ENCODE measurements around the gene RPAIN. TPM values are rescaled to one million over a fixed set of nuclear protein-coding genes. Genes with fewer than 3 reads are reported as not detected.

RPAIN gene
- total and polyA plus RNA-seq, 2 experiments from 2014 or later = 69.7 to 115 TPM

DNA sequence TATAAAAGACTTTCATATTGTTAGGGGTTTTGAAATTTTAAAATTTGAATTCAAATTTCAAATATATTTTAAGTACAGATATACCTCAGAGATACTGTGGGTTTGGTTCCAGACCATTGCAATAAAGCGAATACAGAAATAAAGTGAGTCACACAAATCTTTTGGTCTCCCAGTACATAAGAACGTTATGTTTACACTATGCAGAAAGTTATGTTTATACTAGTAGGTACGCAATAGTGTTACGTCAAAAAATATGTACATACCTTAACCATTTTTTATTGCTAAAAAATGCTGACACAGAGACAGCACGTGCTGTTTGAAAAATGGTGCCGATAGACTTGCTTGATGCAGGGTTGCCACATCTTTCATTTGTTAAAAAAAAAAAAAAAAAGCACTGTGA is 20.2 kb upstream of the RPAIN start:
- H3K27me3 ChIP-seq (ENCODE audit: insufficient read depth) = no peaks in the 10 kb centered on the region
- no peak overlapping the region for H2AFZ ChIP-seq
- Mint-ChIP-seq H3K4me1 (no peaks in the 10 kb centered on the region), H3K9me3 (no peaks in the 10 kb centered on the region), H3K36me3 (ENCODE audit: low read depth) (peaks cover 72% of the 10 kb centered on the region), H3K27ac (no peak overlapping the region), H3K4me3 (no peak overlapping the region), H3K27me3 (ENCODE audit: insufficient read depth, low read depth, poor library complexity) (peaks cover 1% of the 10 kb centered on the region)
- H3K4me2 ChIP-seq = no peak overlapping the region
- no peak for TF ChIP-seq CREB1 (CRISPR knock-in tag; IDR thresholded peaks at IDR 0.05; ENCODE audit: low read depth)
- TF ChIP-seq ZNF114 (CRISPR knock-in tag; IDR thresholded peaks at IDR 0.05) = no peak
- TF ChIP-seq, protein P1, sequence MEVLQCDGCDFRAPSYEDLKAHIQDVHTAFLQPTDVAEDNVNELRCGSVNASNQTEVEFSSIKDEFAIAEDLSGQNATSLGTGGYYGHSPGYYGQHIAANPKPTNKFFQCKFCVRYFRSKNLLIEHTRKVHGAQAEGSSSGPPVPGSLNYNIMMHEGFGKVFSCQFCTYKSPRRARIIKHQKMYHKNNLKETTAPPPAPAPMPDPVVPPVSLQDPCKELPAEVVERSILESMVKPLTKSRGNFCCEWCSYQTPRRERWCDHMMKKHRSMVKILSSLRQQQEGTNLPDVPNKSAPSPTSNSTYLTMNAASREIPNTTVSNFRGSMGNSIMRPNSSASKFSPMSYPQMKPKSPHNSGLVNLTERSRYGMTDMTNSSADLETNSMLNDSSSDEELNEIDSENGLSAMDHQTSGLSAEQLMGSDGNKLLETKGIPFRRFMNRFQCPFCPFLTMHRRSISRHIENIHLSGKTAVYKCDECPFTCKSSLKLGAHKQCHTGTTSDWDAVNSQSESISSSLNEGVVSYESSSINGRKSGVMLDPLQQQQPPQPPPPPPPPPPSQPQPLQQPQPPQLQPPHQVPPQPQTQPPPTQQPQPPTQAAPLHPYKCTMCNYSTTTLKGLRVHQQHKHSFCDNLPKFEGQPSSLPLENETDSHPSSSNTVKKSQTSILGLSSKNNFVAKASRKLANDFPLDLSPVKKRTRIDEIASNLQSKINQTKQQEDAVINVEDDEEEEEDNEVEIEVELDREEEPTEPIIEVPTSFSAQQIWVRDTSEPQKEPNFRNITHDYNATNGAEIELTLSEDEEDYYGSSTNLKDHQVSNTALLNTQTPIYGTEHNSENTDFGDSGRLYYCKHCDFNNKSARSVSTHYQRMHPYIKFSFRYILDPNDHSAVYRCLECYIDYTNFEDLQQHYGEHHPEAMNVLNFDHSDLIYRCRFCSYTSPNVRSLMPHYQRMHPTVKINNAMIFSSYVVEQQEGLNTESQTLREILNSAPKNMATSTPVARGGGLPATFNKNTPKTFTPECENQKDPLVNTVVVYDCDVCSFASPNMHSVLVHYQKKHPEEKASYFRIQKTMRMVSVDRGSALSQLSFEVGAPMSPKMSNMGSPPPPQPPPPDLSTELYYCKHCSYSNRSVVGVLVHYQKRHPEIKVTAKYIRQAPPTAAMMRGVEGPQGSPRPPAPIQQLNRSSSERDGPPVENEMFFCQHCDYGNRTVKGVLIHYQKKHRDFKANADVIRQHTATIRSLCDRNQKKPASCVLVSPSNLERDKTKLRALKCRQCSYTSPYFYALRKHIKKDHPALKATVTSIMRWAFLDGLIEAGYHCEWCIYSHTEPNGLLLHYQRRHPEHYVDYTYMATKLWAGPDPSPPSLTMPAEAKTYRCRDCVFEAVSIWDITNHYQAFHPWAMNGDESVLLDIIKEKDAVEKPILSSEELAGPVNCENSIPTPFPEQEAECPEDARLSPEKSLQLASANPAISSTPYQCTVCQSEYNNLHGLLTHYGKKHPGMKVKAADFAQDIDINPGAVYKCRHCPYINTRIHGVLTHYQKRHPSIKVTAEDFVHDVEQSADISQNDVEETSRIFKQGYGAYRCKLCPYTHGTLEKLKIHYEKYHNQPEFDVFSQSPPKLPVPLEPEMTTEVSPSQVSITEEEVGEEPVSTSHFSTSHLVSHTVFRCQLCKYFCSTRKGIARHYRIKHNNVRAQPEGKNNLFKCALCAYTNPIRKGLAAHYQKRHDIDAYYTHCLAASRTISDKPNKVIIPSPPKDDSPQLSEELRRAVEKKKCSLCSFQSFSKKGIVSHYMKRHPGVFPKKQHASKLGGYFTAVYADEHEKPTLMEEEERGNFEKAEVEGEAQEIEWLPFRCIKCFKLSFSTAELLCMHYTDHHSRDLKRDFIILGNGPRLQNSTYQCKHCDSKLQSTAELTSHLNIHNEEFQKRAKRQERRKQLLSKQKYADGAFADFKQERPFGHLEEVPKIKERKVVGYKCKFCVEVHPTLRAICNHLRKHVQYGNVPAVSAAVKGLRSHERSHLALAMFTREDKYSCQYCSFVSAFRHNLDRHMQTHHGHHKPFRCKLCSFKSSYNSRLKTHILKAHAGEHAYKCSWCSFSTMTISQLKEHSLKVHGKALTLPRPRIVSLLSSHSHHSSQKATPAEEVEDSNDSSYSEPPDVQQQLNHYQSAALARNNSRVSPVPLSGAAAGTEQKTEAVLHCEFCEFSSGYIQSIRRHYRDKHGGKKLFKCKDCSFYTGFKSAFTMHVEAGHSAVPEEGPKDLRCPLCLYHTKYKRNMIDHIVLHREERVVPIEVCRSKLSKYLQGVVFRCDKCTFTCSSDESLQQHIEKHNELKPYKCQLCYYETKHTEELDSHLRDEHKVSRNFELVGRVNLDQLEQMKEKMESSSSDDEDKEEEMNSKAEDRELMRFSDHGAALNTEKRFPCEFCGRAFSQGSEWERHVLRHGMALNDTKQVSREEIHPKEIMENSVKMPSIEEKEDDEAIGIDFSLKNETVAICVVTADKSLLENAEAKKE (CRISPR knock-in tag; IDR thresholded peaks at IDR 0.05) = no peak
- TF ChIP-seq, protein P2, sequence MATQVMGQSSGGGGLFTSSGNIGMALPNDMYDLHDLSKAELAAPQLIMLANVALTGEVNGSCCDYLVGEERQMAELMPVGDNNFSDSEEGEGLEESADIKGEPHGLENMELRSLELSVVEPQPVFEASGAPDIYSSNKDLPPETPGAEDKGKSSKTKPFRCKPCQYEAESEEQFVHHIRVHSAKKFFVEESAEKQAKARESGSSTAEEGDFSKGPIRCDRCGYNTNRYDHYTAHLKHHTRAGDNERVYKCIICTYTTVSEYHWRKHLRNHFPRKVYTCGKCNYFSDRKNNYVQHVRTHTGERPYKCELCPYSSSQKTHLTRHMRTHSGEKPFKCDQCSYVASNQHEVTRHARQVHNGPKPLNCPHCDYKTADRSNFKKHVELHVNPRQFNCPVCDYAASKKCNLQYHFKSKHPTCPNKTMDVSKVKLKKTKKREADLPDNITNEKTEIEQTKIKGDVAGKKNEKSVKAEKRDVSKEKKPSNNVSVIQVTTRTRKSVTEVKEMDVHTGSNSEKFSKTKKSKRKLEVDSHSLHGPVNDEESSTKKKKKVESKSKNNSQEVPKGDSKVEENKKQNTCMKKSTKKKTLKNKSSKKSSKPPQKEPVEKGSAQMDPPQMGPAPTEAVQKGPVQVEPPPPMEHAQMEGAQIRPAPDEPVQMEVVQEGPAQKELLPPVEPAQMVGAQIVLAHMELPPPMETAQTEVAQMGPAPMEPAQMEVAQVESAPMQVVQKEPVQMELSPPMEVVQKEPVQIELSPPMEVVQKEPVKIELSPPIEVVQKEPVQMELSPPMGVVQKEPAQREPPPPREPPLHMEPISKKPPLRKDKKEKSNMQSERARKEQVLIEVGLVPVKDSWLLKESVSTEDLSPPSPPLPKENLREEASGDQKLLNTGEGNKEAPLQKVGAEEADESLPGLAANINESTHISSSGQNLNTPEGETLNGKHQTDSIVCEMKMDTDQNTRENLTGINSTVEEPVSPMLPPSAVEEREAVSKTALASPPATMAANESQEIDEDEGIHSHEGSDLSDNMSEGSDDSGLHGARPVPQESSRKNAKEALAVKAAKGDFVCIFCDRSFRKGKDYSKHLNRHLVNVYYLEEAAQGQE (IDR thresholded peaks at IDR 0.05; ENCODE audit: unreplicated experiment) = no peak
- no peak for TF ChIP-seq NANOG (IDR thresholded peaks at IDR 0.05; ENCODE audit: borderline replicate concordance)
- TF ChIP-seq, protein P3, sequence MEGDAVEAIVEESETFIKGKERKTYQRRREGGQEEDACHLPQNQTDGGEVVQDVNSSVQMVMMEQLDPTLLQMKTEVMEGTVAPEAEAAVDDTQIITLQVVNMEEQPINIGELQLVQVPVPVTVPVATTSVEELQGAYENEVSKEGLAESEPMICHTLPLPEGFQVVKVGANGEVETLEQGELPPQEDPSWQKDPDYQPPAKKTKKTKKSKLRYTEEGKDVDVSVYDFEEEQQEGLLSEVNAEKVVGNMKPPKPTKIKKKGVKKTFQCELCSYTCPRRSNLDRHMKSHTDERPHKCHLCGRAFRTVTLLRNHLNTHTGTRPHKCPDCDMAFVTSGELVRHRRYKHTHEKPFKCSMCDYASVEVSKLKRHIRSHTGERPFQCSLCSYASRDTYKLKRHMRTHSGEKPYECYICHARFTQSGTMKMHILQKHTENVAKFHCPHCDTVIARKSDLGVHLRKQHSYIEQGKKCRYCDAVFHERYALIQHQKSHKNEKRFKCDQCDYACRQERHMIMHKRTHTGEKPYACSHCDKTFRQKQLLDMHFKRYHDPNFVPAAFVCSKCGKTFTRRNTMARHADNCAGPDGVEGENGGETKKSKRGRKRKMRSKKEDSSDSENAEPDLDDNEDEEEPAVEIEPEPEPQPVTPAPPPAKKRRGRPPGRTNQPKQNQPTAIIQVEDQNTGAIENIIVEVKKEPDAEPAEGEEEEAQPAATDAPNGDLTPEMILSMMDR (conservative IDR thresholded peaks at IDR 0.05; ENCODE audit: low read depth in 2 of 2) = no peak
- TF ChIP-seq JUNB (IDR thresholded peaks at IDR 0.05; ENCODE audit: unreplicated experiment) = no peak
- TF ChIP-seq ZNF331 (CRISPR knock-in tag; IDR thresholded peaks at IDR 0.05; ENCODE audit: low read depth) = no peak
- H3F3A ChIP-seq (replicated peaks; ENCODE audit: low read depth) = no peaks in the 10 kb centered on the region
- no peak for DNase-seq (ENCODE audit: low spot score)
- peaks cover 8% of the 10 kb centered on the region; the same call in 1 of the 2 replicates for H3K79me2 ChIP-seq (replicated peaks; ENCODE audit: insufficient read depth)
- peaks cover 75% of the 10 kb centered on the region for H3K36me3 ChIP-seq (ENCODE audit: insufficient read depth)
- no peak overlapping the region for H3K27ac ChIP-seq (ENCODE audit: low read depth)
- no peaks in the 10 kb centered on the region for H3K4me1 ChIP-seq (ENCODE audit: insufficient read depth)
- H3K4me3 ChIP-seq = no peak overlapping the region
- H3K9me2 ChIP-seq (ENCODE audit: insufficient read depth) = no peaks in the 10 kb centered on the region
- peaks cover 17% of the 10 kb centered on the region for H4K20me1 ChIP-seq (replicated peaks; ENCODE audit: insufficient read depth)
- ATAC-seq = no peak
